Measurements from ENCODE around the gene C9orf57. TPM values are rescaled to one million over a fixed set of nuclear protein-coding genes. Genes with fewer than 3 reads are reported as not detected.
"Not testable (repeated sequence)": the region's sequence is repeated elsewhere in the genome, so short reads cannot be mapped to it uniquely, and the experiment has no call there.

C9orf57 gene
- total and polyA plus RNA-seq, 7 donors, result 0.60 TPM; not detected in 6

DNA sequence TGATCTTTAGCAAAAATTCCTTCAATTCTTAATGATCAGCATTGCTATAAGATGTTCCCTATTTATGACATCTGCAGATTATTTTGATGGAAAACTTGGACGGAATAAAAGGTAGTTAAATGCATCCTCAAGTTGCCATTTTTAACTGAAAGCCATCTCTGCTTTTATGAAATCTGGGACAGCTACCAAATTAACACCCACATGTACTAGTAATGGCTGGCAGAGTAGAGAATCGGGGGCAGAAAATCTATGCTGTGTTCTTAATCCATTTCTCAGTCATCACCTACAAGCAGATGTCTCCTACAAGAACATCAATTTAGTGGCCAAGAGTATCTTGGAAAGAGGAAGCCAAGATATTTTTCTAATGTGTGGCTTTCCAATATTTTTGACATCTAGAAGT lies 22.1 kb upstream of the C9orf57 start:
- intact Hi-C loops (cut with DNase I), result no loop called here
- 88 to 90% methylated on average over 2 of the region's 2 CpGs for WGBS, 2 donors
- no peak overlapping the region for H3K27ac ChIP-seq
- no peaks in the 10 kb centered on the region for H3K4me1 ChIP-seq
- no peak for DNase-seq
- H3K4me3 ChIP-seq, result no peak overlapping the region
- TF ChIP-seq CTCF (IDR thresholded peaks at IDR 0.05) (no peak), POLR2A (IDR thresholded peaks at IDR 0.05) (no peak), EP300 (IDR thresholded peaks at IDR 0.05) (no peak), POLR2AphosphoS5 (IDR thresholded peaks at IDR 0.05) (no peak)
- H3K9me3 ChIP-seq, result no peaks in the 10 kb centered on the region
- no peaks in the 10 kb centered on the region for H3K27me3 ChIP-seq
- no peaks in the 10 kb centered on the region for H3K36me3 ChIP-seq

DNA sequence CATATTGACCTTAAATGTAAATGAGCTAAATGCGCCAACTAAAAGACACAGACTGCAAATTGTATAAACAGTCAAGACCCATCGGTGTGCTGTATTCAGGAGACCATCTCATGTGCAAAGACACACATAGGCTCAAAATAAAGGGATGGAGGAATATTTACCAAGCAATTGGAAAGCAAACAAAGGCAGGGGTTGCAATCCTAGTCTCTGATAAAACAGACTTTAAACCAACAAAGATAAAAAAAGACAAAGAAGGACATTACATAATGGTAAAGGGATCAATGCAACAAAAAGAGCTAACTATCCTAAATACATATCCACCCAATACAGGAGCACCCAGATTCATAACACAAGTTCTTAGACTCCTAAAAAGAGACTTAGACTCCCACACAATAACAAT lies 14.3 kb upstream of the C9orf57 start:
- WGBS, 2 donors, result 79 to 80% methylated on average over 2 of the region's 2 CpGs
- H3K36me3 ChIP-seq; DNase-seq; H3K4me1 ChIP-seq; H3K27me3 ChIP-seq; H3K9me3 ChIP-seq; H3K27ac ChIP-seq; intact Hi-C loops (cut with DNase I); H3K4me3 ChIP-seq: not testable (repeated sequence)

DNA sequence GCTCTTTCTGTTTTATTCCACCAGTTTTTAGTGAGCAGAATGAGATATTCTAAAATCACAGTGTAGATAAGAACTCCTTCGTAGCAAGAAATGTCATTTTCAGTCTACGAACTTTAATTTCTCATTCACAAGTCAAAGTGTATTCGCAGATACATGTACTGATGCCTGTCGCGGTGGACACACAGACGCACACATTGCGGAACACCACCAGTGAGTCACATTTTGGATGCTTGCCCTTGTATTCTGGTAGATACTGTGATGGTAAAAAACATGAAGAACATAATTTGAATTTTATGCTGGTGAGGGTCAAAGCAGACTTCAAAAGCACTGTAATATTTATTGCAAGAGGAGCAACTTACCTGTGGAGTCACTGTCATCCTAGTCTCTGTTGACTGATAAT lies 4.7 kb upstream of the C9orf57 start:
- intact Hi-C loops (cut with DNase I), result no loop called here
- H3K4me1 ChIP-seq, result no peaks in the 10 kb centered on the region
- no peaks in the 10 kb centered on the region for H3K36me3 ChIP-seq
- 80 to 88% methylated on average over 7 of the region's 7 CpGs for WGBS, 2 donors
- H3K27me3 ChIP-seq, result no peaks in the 10 kb centered on the region
- H3K27ac ChIP-seq, result no peak overlapping the region
- no peak for DNase-seq
- H3K4me3 ChIP-seq, result no peak overlapping the region
- no peaks in the 10 kb centered on the region for H3K9me3 ChIP-seq
- TF ChIP-seq POLR2AphosphoS5 (IDR thresholded peaks at IDR 0.05), result no peak
- TF ChIP-seq CTCF (IDR thresholded peaks at IDR 0.05), result no peak
- TF ChIP-seq POLR2A (IDR thresholded peaks at IDR 0.05), result no peak
- TF ChIP-seq EP300 (IDR thresholded peaks at IDR 0.05), result no peak

DNA sequence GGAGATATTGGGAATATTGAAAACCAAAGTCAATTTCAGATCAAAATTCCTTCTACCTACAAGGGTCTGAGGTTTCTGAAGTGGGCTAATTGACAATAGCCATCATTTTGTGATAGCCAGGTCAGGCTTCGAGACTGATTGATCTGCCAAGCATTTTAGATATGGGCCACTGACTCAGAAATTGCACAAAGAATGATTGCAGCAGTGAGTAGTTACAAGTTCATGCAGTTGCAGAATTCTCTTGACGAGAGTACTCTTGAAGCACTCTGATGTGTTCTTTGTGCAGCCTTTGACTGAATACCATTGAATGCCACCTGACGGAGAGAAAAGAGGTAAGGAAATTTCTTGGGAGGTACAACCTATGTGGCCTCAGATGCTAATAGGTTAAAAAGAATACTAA lies 8.3 kb downstream of the C9orf57 start:
- Histone ChIP-seq H3K4me1 (no peaks in the 10 kb centered on the region), H3K4me3 (no peak overlapping the region), H3K27me3 (no peaks in the 10 kb centered on the region), H3K36me3 (no peaks in the 10 kb centered on the region), H3K27ac (no peak overlapping the region), H3K9me3 (no peaks in the 10 kb centered on the region)
- WGBS, 2 donors, result 93 to 94% methylated on average over 3 of the region's 3 CpGs
- intact Hi-C loops (cut with DNase I), result no loop called here
- TF ChIP-seq CTCF (IDR thresholded peaks at IDR 0.05), result no peak
- TF ChIP-seq EP300 (IDR thresholded peaks at IDR 0.05), result no peak
- no peak for TF ChIP-seq POLR2A (IDR thresholded peaks at IDR 0.05)
- TF ChIP-seq POLR2AphosphoS5 (IDR thresholded peaks at IDR 0.05), result no peak
- DNase-seq, result no peak

DNA sequence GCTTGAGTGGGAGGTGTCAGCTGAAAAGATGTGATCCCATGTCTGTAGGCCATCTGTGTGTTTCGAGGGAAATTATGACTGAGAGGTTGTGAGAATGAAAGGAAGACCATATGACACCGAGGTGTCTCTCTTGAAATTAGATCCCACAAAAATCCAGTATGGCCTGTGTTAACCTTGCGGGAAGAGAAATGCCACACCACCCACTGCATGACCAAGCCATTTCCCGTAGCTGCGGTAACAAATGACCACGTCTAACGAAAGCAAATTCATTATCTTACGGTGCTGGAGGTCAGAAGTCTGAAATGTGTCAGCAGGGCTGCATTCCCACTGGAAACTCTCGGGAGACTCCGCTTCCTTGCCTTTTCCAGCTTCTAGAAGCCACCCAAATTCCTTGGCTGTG lies 11.6 kb downstream of the C9orf57 start:
- intact Hi-C loops (cut with DNase I), result no loop called here
- Histone ChIP-seq H3K4me3 (no peak overlapping the region), H3K4me1 (no peaks in the 10 kb centered on the region), H3K9me3 (no peaks in the 10 kb centered on the region), H3K27ac (no peak overlapping the region), H3K27me3 (no peaks in the 10 kb centered on the region), H3K36me3 (no peaks in the 10 kb centered on the region)
- DNase-seq, result no peak
- TF ChIP-seq POLR2AphosphoS5 (IDR thresholded peaks at IDR 0.05) (no peak), EP300 (IDR thresholded peaks at IDR 0.05) (no peak), CTCF (IDR thresholded peaks at IDR 0.05) (no peak), POLR2A (IDR thresholded peaks at IDR 0.05) (no peak)
- WGBS, 2 donors, result 89 to 95% methylated on average over 10 of the region's 10 CpGs

Data from sigmoid colon (tissue), 7 donors.